ENCODE results near the gene SYNRG.
"Not testable (repeated sequence)": the region's sequence is repeated elsewhere in the genome, so short reads cannot be mapped to it uniquely, and the experiment has no call there.

SYNRG gene

GRCh38 chr17:37609170-37610040 is at the start of gene SYNRG:
Gene SYNRG, minus strand, starts transcription at chr17:37609418. Its CDS starts 63 bp downstream, at chr17:37609355.
- peak; percentile 87 to 89 for DNase-seq

- DNase-seq = no peak
Measured at GRCh38 chr17:37657202-37657601, 48.0 kb upstream of the SYNRG start.

- DNase-seq = no peak
Measured at GRCh38 chr17:37651849-37652248, 42.6 kb upstream of the SYNRG start.

GRCh38 chr17:37650419-37651003 is 41.3 kb upstream of the SYNRG start:
- no peak for DNase-seq

GRCh38 chr17:37648555-37648954 is 39.3 kb upstream of the SYNRG start:
- no peak for DNase-seq

- DNase-seq = no peak
Measured at GRCh38 chr17:37647856-37648255, 38.6 kb upstream of the SYNRG start.

- DNase-seq = no peak
Measured at GRCh38 chr17:37643869-37644268, 34.7 kb upstream of the SYNRG start.

- peak; percentile 78 to 82 for DNase-seq
Measured at GRCh38 chr17:37643118-37643766, 34.0 kb upstream of the SYNRG start, which contains the start of gene DDX52. Gene DDX52, minus strand, starts transcription at chr17:37643446. Its CDS starts 26 bp downstream, at chr17:37643420.

GRCh38 chr17:37642681-37643080 is 33.5 kb upstream of the SYNRG start:
- DNase-seq = no peak

GRCh38 chr17:37640015-37640414 is 30.8 kb upstream of the SYNRG start:
- no peak for DNase-seq

- DNase-seq = no peak
Measured at GRCh38 chr17:37637956-37638355, 28.7 kb upstream of the SYNRG start.

GRCh38 chr17:37616430-37616829 is 7.2 kb upstream of the SYNRG start:
- not testable (repeated sequence) for DNase-seq

- DNase-seq = no peak
Measured at GRCh38 chr17:37614823-37615222, 5.6 kb upstream of the SYNRG start.

GRCh38 chr17:37614391-37614790 is 5.2 kb upstream of the SYNRG start:
- DNase-seq = no peak

- DNase-seq = no peak
Measured at GRCh38 chr17:37610971-37611370, 1.8 kb upstream of the SYNRG start.

GRCh38 chr17:37610041-37610420 is 813 bp upstream of the SYNRG start:
- not testable (repeated sequence) for DNase-seq

- DNase-seq = no peak
Measured at GRCh38 chr17:37608351-37609169, 658 bp downstream of the SYNRG start.

GRCh38 chr17:37607637-37608331 is 1.4 kb downstream of the SYNRG start:
- DNase-seq = no peak

- DNase-seq = no peak
Measured at GRCh38 chr17:37605813-37606505, 3.3 kb downstream of the SYNRG start.

- DNase-seq = no peak
Measured at GRCh38 chr17:37605081-37605480, 4.1 kb downstream of the SYNRG start.

GRCh38 chr17:37604556-37604955 is 4.7 kb downstream of the SYNRG start:
- DNase-seq = no peak

GRCh38 chr17:37598145-37598544 is 11.1 kb downstream of the SYNRG start:
- DNase-seq = no peak

All from stimulated activated CD4-positive, alpha-beta T cell treated with anti-CD3 and anti-CD28 coated beads, Interleukin-2, amount 100 ng/mL, for 48 hours (primary cell).